Left lung (tissue), 10 donors: ENCODE results near the gene DIO2. TPM values are rescaled to one million over a fixed set of nuclear protein-coding genes. Genes with fewer than 3 reads are reported as not detected.

Experiments
- ATAC-seq: fragments of 200-7000 bp; cut with Tn5 transposase; one replicate; pipeline ENCODE4 v1.9.1; 2020; ENCODE audit warnings: moderate library complexity
- DNase-seq, 4 donors: peaks; one replicate each; pipeline ENCODE4 v3.0.0-alpha.2; 2013 to 2020
- H3K27ac ChIP-seq, 2 donors: fragments of 200-600 bp; sonication (generic) in 1 of 2; one replicate each; pipeline versions ENCODE4 v1.5.0 to v1.8.0; 2020 to 2021
- H3K27me3 ChIP-seq, 2 donors: fragments of 200-600 bp; sonication (generic) in 1 of 2; one replicate each; pipeline versions ENCODE4 v1.5.0 to v1.8.0; 2020 to 2021
- H3K36me3 ChIP-seq, 2 donors: fragments of 200-600 bp; sonication (generic) in 1 of 2; one replicate each; pipeline versions ENCODE4 v1.5.0 to v1.8.0; 2020 to 2021
- H3K4me1 ChIP-seq, 2 donors: fragments of 200-600 bp; one replicate each; pipeline ENCODE4 v1.8.0; 2021
- H3K4me3 ChIP-seq, 2 donors: fragments of 200-600 bp; sonication (generic) in 1 of 2; one replicate each; pipeline versions ENCODE4 v1.5.0 to v1.8.0; 2020 to 2021; ENCODE audit warnings: mild to moderate bottlenecking in 1 of 2
- H3K9me3 ChIP-seq, 2 donors: fragments of 200-600 bp; sonication (generic) in 1 of 2; one replicate each; pipeline versions ENCODE4 v1.5.0 to v1.8.0; 2020 to 2021
- CTCF ChIP-seq, 2 donors: fragments of 200-600 bp; sonication (generic) in 1 of 2; IDR thresholded peaks; one replicate each; pipeline versions ENCODE4 v1.5.0 to v1.8.0; 2021; ENCODE audit warnings: antibody characterized with exemption in 2 of 2
- intact Hi-C, 2 donors: fragments of 100-400 bp; cut with DNase I; formaldehyde crosslinking; loops; one replicate each; pipeline versions ENCODE4 v1.11.2 to v1.14.2; 2022
- polyA plus RNA-seq, 6 donors: library from polyadenylated mRNA; unstranded; fragments of 120-200 nt; gene quantifications; one replicate each; pipeline ENCODE4 v1.2.1, GENCODE V29; 2013; ENCODE audit not compliant: insufficient read length in 6 of 6
- total RNA-seq, 2 donors: library from RNA; stranded (reverse); fragmentation: NEBNext Ultra II Directional; extraction: Animal tissue kit (Norgen Biotek cat#: 25700); gene quantifications; one replicate each; pipeline ENCODE4 v1.2.1, GENCODE V29; 2021
- donor health status: DM: no; HTN: yes; CAD: no.
- donor health status: DM: no; HTN: no; CAD: no.

Gene DIO2
- total and polyA plus RNA-seq, 8 donors: 0.72 to 7.5 (median 1.7) TPM

- Histone ChIP-seq H3K9me3 (peaks cover 0 to 46% of the 10 kb centered on the region in 2 donors), H3K36me3 (no peaks in the 10 kb centered on the region), H3K27ac (no peak overlapping the region), H3K4me1 (no peaks in the 10 kb centered on the region), H3K4me3 (no peak overlapping the region), H3K27me3 (no peaks in the 10 kb centered on the region)
- DNase-seq (no peak), ATAC-seq (no peak)
- intact Hi-C loops: no loop called here
- no peak for TF ChIP-seq CTCF (IDR thresholded peaks at IDR 0.05)
These were observed 22.3 kb upstream of the DIO2 start for GRCh38 chr14:80233470-80234089.

DNA sequence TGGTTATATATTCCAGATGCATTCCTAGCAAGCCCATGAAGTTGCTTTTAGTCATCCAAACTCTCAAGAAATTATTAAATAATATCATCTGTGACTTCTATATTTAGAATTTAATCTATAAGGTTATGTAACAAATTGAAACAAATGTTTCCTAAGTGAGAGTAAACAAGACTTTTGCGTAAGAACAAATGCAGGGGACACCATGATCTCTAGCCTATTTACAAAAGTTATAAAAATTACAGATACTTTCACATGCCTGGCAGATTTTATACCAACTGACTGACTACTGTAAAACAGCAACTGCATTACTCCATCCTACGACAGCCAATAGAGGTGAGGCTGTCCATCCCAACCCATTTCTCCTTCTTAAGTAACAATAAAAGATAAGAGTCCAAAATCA lies 20.4 kb upstream of the DIO2 start:
- Histone ChIP-seq H3K27ac (no peak overlapping the region), H3K4me3 (no peak overlapping the region), H3K4me1 (no peaks in the 10 kb centered on the region), H3K9me3 (peaks cover 0 to 37% of the 10 kb centered on the region in 2 donors), H3K36me3 (no peaks in the 10 kb centered on the region), H3K27me3 (no peaks in the 10 kb centered on the region)
- no peak for ATAC-seq
- peak in 1 of 4 donors; percentile 27 for DNase-seq
- intact Hi-C loops: no loop called here
- no peak for TF ChIP-seq CTCF (IDR thresholded peaks at IDR 0.05)

GRCh38 chr14:80223696-80224465 lies 12.6 kb upstream of the DIO2 start:
- ATAC-seq (no peak), DNase-seq (no peak)
- Histone ChIP-seq H3K36me3 (no peaks in the 10 kb centered on the region), H3K27ac (no peak overlapping the region), H3K9me3 (peaks cover 0 to 8% of the 10 kb centered on the region in 2 donors), H3K4me3 (no peak overlapping the region), H3K4me1 (no peaks in the 10 kb centered on the region), H3K27me3 (no peaks in the 10 kb centered on the region)
- no peak for TF ChIP-seq CTCF (IDR thresholded peaks at IDR 0.05)
- intact Hi-C loops: no loop called here

DNA sequence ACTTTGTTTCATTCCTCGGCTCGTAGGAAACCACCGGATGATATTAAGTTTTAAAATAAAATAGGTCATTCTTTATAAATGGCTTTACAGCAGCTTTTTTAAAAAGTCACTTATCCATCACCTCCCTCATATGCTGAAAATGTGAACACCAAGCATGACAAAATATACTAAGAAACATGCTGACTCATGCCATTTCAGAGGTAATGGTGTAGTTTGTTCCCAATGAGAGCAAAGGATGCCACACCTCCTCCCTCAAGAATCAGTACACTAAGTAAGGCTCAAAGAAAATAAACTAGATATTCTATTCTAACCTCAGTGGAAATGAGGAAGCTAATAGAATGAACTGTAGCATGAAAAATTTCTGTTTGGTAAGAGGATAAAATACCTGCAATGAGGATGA lies 5.5 kb upstream of the DIO2 start:
- Histone ChIP-seq H3K27ac (no peak overlapping the region), H3K4me3 (no peak overlapping the region), H3K4me1 (peaks cover 0 to 3% of the 10 kb centered on the region in 2 donors), H3K36me3 (no peaks in the 10 kb centered on the region), H3K27me3 (no peaks in the 10 kb centered on the region), H3K9me3 (no peaks in the 10 kb centered on the region)
- DNase-seq: no peak
- no peak for ATAC-seq
- intact Hi-C loops: no loop called here
- TF ChIP-seq CTCF (IDR thresholded peaks at IDR 0.05): no peak

- H3K9me3 ChIP-seq: no peaks in the 10 kb centered on the region
- no peak for TF ChIP-seq CTCF (IDR thresholded peaks at IDR 0.05)
- no peaks in the 10 kb centered on the region for H3K27me3 ChIP-seq
- intact Hi-C loops: no loop called here
- no peak overlapping the region for H3K4me3 ChIP-seq
- H3K36me3 ChIP-seq: no peaks in the 10 kb centered on the region
- H3K27ac ChIP-seq: no peak overlapping the region
- DNase-seq (peak in 1 of 4 donors; percentile 49), ATAC-seq (no peak)
- H3K4me1 ChIP-seq: peaks cover 0 to 3% of the 10 kb centered on the region in 2 donors
These were observed 4.7 kb upstream of the DIO2 start for GRCh38 chr14:80215756-80216581.
